Measurements from ENCODE around the gene OVOL3. TPM values are rescaled to one million over a fixed set of nuclear protein-coding genes. Genes with fewer than 3 reads are reported as not detected.
A peak's percentile ranks its signal among the peaks of the same experiment; 100 is the strongest.

OVOL3 gene
- total RNA-seq, 3 donors from 2014 or later: not detected

GRCh38 chr19:36149673-36150406 is 38.9 kb downstream of the OVOL3 start:
- DNase-seq (ENCODE audit: low spot score in 2 of 2): peak; percentile 57 to 69

GRCh38 chr19:36150586-36150985 is 39.6 kb downstream of the OVOL3 start:
- TF ChIP-seq POLR2A (IDR thresholded peaks at IDR 0.05) (no peak), POLR2AphosphoS5 (IDR thresholded peaks at IDR 0.05) (no peak), CTCF (IDR thresholded peaks at IDR 0.05) (no peak)
- no peaks in the 10 kb centered on the region for H3K9me3 ChIP-seq
- H3K36me3 ChIP-seq: peaks cover 5% of the 10 kb centered on the region
- intact Hi-C loops (cut with DNase I; ENCODE audit: low total_unique reads): no loop called here
- H3K27me3 ChIP-seq: no peaks in the 10 kb centered on the region
- peak overlapping the region; percentile 59 to 69 (median 64) for H3K4me3 ChIP-seq
- no peak for DNase-seq (ENCODE audit: low spot score in 2 of 2)
- peak overlapping the region; percentile 96 for H3K27ac ChIP-seq
- H3K4me1 ChIP-seq: peaks cover 0 to 3% of the 10 kb centered on the region in 2 donors

More at GRCh38 chr19:36149673-36150406, 38.9 kb downstream of the OVOL3 start:
- Histone ChIP-seq H3K4me1 (peaks cover 0 to 3% of the 10 kb centered on the region in 2 donors), H3K9me3 (no peaks in the 10 kb centered on the region), H3K36me3 (peaks cover 5% of the 10 kb centered on the region), H3K4me3 (no peak overlapping the region), H3K27me3 (no peaks in the 10 kb centered on the region), H3K27ac (peak overlapping the region; percentile 96)
- TF ChIP-seq POLR2AphosphoS5 (IDR thresholded peaks at IDR 0.05) (no peak), POLR2A (IDR thresholded peaks at IDR 0.05) (no peak), CTCF (IDR thresholded peaks at IDR 0.05) (no peak)
- intact Hi-C loops (cut with DNase I; ENCODE audit: low total_unique reads): no loop called here

- no peaks in the 10 kb centered on the region for H3K9me3 ChIP-seq
- DNase-seq (ENCODE audit: low spot score in 2 of 2): peak in 1 of 2 donors; percentile 84
- intact Hi-C loops (cut with DNase I; ENCODE audit: low total_unique reads): no loop called here
- peak overlapping the region; percentile 59 to 69 (median 64) for H3K4me3 ChIP-seq
- TF ChIP-seq CTCF (IDR thresholded peaks at IDR 0.05) (no peak), POLR2A (IDR thresholded peaks at IDR 0.05) (peak; percentile 47), POLR2AphosphoS5 (IDR thresholded peaks at IDR 0.05) (peak; percentile 36 to 76 (median 57))
- peaks cover 0 to 3% of the 10 kb centered on the region in 2 donors for H3K4me1 ChIP-seq
- H3K27me3 ChIP-seq: no peaks in the 10 kb centered on the region
- peak overlapping the region; percentile 96 for H3K27ac ChIP-seq
- H3K36me3 ChIP-seq: no peaks in the 10 kb centered on the region
Observed at GRCh38 chr19:36151144-36152018, 40.4 kb downstream of the OVOL3 start.

- no peaks in the 10 kb centered on the region for H3K9me3 ChIP-seq
- peak overlapping the region; percentile 59 to 69 (median 64) for H3K4me3 ChIP-seq
- peak overlapping the region; percentile 96 for H3K27ac ChIP-seq
- no peaks in the 10 kb centered on the region for H3K27me3 ChIP-seq
- no peak for DNase-seq (ENCODE audit: low spot score in 2 of 2)
- TF ChIP-seq POLR2A (IDR thresholded peaks at IDR 0.05) (no peak), CTCF (IDR thresholded peaks at IDR 0.05) (no peak), POLR2AphosphoS5 (IDR thresholded peaks at IDR 0.05) (no peak)
- intact Hi-C loops (cut with DNase I; ENCODE audit: low total_unique reads): no loop called here
- no peaks in the 10 kb centered on the region for H3K36me3 ChIP-seq
- peaks cover 0 to 3% of the 10 kb centered on the region in 2 donors for H3K4me1 ChIP-seq
Observed at GRCh38 chr19:36152019-36152351, 41.0 kb downstream of the OVOL3 start.

Data from breast epithelium (tissue), 4 donors.